GM12874 (cell line): ENCODE measurements around the gene OGFOD3.

ENCODE experiments used
- CTCF ChIP-seq: IDR thresholded peaks from 2 replicates; pipeline ENCODE4 v1.5.1; 2011; ENCODE audit warnings: low read depth, mild to moderate bottlenecking, control low read depth, low read length, moderate library complexity; ENCODE audit not compliant: insufficient read depth

Gene OGFOD3

GRCh38 chr17:82444284-82444893 is 26.0 kb upstream of the OGFOD3 start:
- no peak for TF ChIP-seq CTCF

GRCh38 chr17:82443465-82444283 is 25.3 kb upstream of the OGFOD3 start:
- TF ChIP-seq CTCF = no peak

- TF ChIP-seq CTCF = no peak
Measured at GRCh38 chr17:82442643-82443464, 24.5 kb upstream of the OGFOD3 start.

- no peak for TF ChIP-seq CTCF
Measured at GRCh38 chr17:82441691-82442487, 23.5 kb upstream of the OGFOD3 start.

- no peak for TF ChIP-seq CTCF
Measured at GRCh38 chr17:82440991-82441627, 22.7 kb upstream of the OGFOD3 start.

GRCh38 chr17:82440469-82440981 is 22.1 kb upstream of the OGFOD3 start:
- TF ChIP-seq CTCF = no peak
